Measurements from ENCODE around the gene RTN1.

- TF ChIP-seq, protein P1, sequence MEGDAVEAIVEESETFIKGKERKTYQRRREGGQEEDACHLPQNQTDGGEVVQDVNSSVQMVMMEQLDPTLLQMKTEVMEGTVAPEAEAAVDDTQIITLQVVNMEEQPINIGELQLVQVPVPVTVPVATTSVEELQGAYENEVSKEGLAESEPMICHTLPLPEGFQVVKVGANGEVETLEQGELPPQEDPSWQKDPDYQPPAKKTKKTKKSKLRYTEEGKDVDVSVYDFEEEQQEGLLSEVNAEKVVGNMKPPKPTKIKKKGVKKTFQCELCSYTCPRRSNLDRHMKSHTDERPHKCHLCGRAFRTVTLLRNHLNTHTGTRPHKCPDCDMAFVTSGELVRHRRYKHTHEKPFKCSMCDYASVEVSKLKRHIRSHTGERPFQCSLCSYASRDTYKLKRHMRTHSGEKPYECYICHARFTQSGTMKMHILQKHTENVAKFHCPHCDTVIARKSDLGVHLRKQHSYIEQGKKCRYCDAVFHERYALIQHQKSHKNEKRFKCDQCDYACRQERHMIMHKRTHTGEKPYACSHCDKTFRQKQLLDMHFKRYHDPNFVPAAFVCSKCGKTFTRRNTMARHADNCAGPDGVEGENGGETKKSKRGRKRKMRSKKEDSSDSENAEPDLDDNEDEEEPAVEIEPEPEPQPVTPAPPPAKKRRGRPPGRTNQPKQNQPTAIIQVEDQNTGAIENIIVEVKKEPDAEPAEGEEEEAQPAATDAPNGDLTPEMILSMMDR (IDR thresholded peaks at IDR 0.05; ENCODE audit: low read depth, low read length, poor library complexity, severe bottlenecking): no peak
- no peak for TF ChIP-seq EZH2phosphoT487 (IDR thresholded peaks at IDR 0.05; ENCODE audit: borderline replicate concordance, low read length)
Observed at GRCh38 chr14:59675394-59675793, 195.2 kb downstream of the RTN1 start.
